AG09309 (cell line): ENCODE results near the gene SMAD2.

ENCODE experiments used
- DNase-seq: peaks from one replicate; pipeline ENCODE4 v3.0.0-alpha.2; 2010; ENCODE audit warnings: low read depth
- H3K4me3 ChIP-seq: 2 replicates; pipeline ENCODE4 v1.5.1; 2011; ENCODE audit warnings: mild to moderate bottlenecking, low read depth, low read length, moderate library complexity; ENCODE audit not compliant: control insufficient read depth
- CTCF ChIP-seq: IDR thresholded peaks from 2 replicates; pipeline ENCODE4 v1.5.1; 2011; ENCODE audit warnings: mild to moderate bottlenecking, low read depth, low read length, inconsistent platforms; ENCODE audit not compliant: insufficient read depth, control insufficient read depth; ENCODE audit errors: missing control alignments

The SMAD2 gene

DNA sequence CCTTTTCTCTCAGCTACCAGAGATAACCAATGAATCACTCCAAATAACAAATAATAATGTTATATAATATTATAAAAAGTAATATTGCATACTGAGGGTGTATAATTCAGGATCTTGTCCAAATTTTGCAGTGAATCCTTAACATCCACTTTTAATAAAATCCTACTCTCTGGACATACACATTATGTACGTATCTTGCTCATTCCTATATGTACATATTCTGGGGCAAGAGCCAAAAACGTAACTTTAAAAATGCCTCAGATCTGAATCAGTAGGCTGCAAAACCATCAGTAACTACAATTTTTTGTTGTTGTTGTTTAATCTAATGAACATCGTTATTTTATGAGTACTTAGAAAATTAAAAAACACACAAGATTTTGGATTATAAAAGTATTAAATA is 65.3 kb downstream of the SMAD2 start:
- TF ChIP-seq CTCF: no peak
- no peak overlapping the region for H3K4me3 ChIP-seq
- DNase-seq: no peak

DNA sequence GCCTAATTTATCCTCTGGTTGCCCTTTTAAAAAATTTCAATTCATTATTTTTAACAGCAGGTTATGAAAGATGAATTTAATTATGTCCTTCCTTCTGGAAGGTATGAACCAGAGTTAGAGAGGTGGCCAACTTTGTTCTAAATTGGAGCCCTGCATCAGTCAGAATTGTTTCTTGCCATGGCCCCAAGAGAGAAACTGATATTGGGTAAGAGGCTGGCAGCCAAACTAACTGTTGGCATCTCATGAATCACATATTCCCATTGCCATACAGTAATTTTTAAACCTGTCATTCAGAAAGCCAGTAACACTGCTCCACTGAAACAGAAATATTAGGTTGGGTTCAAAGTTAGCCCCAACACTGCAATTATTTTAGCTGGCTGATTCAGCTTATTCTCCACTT is 67.4 kb downstream of the SMAD2 start:
- TF ChIP-seq CTCF: no peak
- no peak for DNase-seq
- H3K4me3 ChIP-seq: no peak overlapping the region

GRCh38 chr18:47858607-47859006 is 71.9 kb downstream of the SMAD2 start:
- no peak overlapping the region for H3K4me3 ChIP-seq
- no peak for DNase-seq
- no peak for TF ChIP-seq CTCF

DNA sequence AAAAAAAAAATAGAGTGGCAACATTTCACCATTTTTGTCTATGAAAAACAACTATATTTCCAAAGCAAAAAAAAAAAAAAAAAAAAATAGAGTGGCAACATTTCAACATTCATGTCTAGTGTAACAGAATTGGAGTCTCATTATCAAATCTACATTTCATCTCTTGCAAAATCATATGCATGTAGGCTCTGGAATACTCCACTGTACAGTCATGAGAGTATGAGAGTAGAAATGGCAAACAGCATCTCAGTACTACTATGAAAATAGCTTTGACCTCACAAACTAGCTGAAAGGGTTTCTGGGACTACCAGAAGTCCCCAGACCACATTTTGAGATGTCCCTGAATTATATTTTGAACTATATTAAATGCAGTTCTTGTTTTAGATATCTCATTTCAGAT is 82.8 kb downstream of the SMAD2 start:
- no peak overlapping the region for H3K4me3 ChIP-seq
- no peak for TF ChIP-seq CTCF
- DNase-seq: no peak

- H3K4me3 ChIP-seq: no peak overlapping the region
- no peak for DNase-seq
- no peak for TF ChIP-seq CTCF
Observed at GRCh38 chr18:47846431-47846830, 84.0 kb downstream of the SMAD2 start.

- TF ChIP-seq CTCF: no peak
- no peak for DNase-seq
Observed at GRCh38 chr18:47844828-47845498, 85.5 kb downstream of the SMAD2 start.

GRCh38 chr18:47842836-47843235 is 87.6 kb downstream of the SMAD2 start:
- TF ChIP-seq CTCF: no peak
- H3K4me3 ChIP-seq: no peak overlapping the region
- no peak for DNase-seq

More at GRCh38 chr18:47844828-47845498, 85.5 kb downstream of the SMAD2 start:
- no peak overlapping the region for H3K4me3 ChIP-seq
